AG04449 (cell line): ENCODE data around the gene UBE2B.

Experiments
- CTCF ChIA-PET: fragments of 350-600 bp; formaldehyde crosslinking; extraction: SDS; loops from one replicate; lab custom pipeline; 2021; ENCODE audit warnings: antibody characterized with exemption; lab: Yijun Ruan, JAX
- POLR2A ChIA-PET: fragments of 400-600, 350-600 bp; formaldehyde crosslinking; extraction: SDS; loops from one replicate; lab custom pipeline; 2020; ENCODE audit warnings: antibody characterized with exemption, inconsistent platforms; lab: Yijun Ruan, JAX
- DNase-seq: peaks from one replicate; pipeline ENCODE4 v3.0.0-alpha.2; 2010; ENCODE audit warnings: low read depth, low spot score
- H3K4me3 ChIP-seq: 2 replicates; pipeline ENCODE4 v1.5.1; 2011; ENCODE audit warnings: low read depth, mild to moderate bottlenecking, control low read depth, low read length
- TF ChIP-seq, protein P1 (sequence below): IDR thresholded peaks from one replicate; pipeline ENCODE4 v1.5.1; 2011; ENCODE audit warnings: mild to moderate bottlenecking, moderate library complexity, low read length, control low read depth, inconsistent platforms; ENCODE audit not compliant: insufficient read depth; ENCODE audit errors: missing control alignments

Gene UBE2B

DNA sequence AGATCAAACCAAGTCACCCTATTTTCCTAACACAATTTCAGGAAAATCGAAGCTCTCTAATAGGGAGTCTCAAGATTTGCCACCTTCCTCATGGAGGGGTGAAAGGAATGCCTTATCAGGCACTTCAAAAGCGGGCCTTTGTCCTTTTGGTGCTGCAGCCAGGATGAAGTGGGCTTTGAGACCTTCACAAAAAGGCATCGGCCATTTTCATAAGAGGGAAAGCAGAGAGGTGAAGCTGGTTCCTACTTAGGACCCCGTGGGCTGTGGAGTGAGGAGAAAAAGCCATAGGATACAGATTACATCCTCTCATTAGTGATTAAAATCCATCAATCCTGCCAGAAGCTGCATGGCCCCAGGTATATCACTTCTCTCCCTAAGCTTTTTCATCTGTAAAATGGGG lies 39.5 kb downstream of the UBE2B start:
- TF ChIP-seq, protein P1, sequence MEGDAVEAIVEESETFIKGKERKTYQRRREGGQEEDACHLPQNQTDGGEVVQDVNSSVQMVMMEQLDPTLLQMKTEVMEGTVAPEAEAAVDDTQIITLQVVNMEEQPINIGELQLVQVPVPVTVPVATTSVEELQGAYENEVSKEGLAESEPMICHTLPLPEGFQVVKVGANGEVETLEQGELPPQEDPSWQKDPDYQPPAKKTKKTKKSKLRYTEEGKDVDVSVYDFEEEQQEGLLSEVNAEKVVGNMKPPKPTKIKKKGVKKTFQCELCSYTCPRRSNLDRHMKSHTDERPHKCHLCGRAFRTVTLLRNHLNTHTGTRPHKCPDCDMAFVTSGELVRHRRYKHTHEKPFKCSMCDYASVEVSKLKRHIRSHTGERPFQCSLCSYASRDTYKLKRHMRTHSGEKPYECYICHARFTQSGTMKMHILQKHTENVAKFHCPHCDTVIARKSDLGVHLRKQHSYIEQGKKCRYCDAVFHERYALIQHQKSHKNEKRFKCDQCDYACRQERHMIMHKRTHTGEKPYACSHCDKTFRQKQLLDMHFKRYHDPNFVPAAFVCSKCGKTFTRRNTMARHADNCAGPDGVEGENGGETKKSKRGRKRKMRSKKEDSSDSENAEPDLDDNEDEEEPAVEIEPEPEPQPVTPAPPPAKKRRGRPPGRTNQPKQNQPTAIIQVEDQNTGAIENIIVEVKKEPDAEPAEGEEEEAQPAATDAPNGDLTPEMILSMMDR: no peak
- DNase-seq: no peak
- ChIA-PET CTCF (interaction anchor here (0.7 to 5.7 kb wide), 32 partner anchors 8 to 179 kb away, joined by 3 to 65 read pairs (median 5); partner anchors contain the start of gene JADE2), POLR2A (interaction anchor here (1.0 to 1.5 kb wide), 3 partner anchors 56 to 144 kb away, joined by 3 to 7 read pairs (median 4); no protein-coding TSS in a partner anchor)
- H3K4me3 ChIP-seq: peak overlapping the region; percentile 92

DNA sequence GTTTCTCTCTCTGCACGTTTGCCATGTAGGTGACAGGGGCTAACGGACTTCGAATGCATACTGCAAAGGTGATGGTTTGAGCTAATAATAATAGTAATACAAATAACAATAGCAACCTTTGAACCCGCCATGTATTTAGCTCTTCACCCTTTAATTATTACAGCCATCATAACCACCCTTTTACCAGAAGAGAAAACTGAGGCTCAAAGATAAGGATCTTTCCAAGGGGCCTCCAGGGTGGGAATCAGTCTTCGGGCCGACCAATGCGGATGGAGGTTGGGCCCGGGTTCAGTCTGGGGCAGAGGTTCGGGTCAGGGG lies 39.8 kb downstream of the UBE2B start:
- DNase-seq: no peak
- POLR2A ChIA-PET: interaction anchor here (1.0 to 1.5 kb wide), 5 partner anchors 28 to 143 kb away, joined by 3 to 7 read pairs (median 4); no protein-coding TSS in a partner anchor
- H3K4me3 ChIP-seq: peak overlapping the region; percentile 92
- CTCF ChIA-PET: interaction anchor here (0.7 to 5.7 kb wide), 34 partner anchors 8 to 178 kb away, joined by 3 to 65 read pairs (median 5); partner anchors contain the start of gene JADE2
- TF ChIP-seq, protein P1: no peak

DNA sequence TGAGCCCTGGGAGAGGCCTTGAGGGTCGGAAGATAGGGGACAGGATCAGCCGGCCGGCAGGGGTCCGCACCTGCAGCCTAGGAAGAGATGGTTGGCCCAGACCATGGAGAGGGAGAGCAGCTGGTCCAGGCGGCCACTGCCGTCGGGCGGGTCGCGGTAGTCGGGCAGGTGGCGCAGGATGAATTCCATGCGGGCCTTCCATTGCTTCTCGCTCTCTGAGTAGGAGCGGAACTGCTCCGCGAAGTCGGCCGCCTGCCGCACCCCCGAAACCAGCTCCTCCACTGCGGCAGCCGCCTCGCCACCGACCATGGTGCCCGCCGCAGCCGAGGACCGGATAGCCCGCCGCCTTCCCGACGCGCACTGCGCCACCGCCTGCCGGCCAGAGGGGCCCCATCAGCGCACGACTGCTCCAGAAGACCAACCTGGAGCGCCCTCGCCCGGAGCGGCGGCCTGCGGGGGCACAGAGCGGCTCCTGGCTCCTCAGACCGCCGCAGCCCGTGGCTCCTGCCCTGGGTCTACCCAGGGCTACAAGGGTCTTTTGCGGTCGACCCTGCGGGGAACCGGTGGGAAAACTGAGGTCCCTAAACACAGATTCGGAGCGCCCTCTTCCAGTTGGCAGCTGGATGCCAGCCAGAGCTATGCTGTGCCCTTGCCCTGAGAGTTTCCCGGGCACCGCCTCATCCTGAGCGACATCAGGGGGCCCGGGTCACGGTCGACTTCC lies 40.3 kb downstream of the UBE2B start, which contains the start of gene CDKN2AIPNL:
Gene CDKN2AIPNL (minus strand): TSS at position 336 of the 721 bp plus-strand sequence. CDS start 27 bp downstream, at position 309.
- peak; percentile 16 for DNase-seq
- POLR2A ChIA-PET: interaction anchor here (1.0 to 1.5 kb wide), 5 partner anchors 27 to 143 kb away, joined by 3 to 7 read pairs (median 4); no protein-coding TSS in a partner anchor
- TF ChIP-seq, protein P1: peak; percentile 93
- CTCF ChIA-PET: interaction anchor here (0.7 to 5.7 kb wide), 38 partner anchors 8 to 178 kb away, joined by 3 to 65 read pairs (median 4); partner anchors contain the start of genes JADE2 and UBE2B
- H3K4me3 ChIP-seq: peak within 1 kb of the TSS; percentile 92

DNA sequence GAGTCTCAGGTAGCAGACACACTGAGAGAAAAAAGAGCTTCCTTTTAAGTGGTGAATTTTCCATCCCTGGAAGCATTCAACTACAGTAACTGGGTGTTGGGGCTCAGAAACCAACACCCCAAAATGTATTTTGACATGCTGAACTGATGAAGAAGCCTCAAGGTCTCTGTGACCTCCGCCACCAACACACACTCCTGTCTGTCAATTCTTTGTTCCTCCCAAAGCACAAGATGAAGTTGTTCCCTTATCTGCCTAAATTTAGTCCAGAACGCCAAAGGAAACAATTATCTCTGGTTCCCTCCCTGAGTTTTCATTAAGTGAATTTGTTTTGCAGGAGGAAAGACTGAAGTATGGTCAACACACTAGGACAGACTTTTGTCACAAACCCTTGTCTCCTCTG lies 41.7 kb downstream of the UBE2B start:
- CTCF ChIA-PET: interaction anchor here (0.9 to 5.7 kb wide), 8 partner anchors 14 to 167 kb away, joined by 3 to 65 read pairs (median 16); partner anchors contain the start of gene JADE2
- H3K4me3 ChIP-seq: no peak overlapping the region
- POLR2A ChIA-PET: no interaction called here
- TF ChIP-seq, protein P1: no peak
- no peak for DNase-seq

DNA sequence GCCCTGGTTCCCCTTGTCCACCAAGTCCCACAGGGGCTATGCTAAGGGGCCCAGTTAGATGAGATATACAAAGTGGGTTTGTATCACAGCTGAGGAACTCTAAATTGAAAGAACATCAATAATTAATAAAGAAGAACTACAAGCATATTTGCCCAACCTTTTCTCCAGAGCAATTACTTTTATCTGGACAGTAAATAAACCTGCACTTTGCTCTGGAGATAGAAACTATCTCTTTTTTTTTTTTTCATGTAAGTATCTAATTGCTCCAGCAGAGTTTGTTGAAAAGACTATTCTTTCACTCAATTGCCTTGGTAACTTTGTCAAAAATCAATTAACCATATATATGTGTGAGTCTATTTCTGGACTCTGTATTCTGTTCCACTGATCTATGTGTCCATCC lies 46.3 kb downstream of the UBE2B start:
- DNase-seq: no peak
- H3K4me3 ChIP-seq: no peak overlapping the region
- POLR2A ChIA-PET: no interaction called here
- CTCF ChIA-PET: interaction anchor here (0.9 to 1.2 kb wide), 3 partner anchors 13 to 160 kb away, joined by 3 to 5 read pairs (median 3); no protein-coding TSS in a partner anchor
- TF ChIP-seq, protein P1: no peak

DNA sequence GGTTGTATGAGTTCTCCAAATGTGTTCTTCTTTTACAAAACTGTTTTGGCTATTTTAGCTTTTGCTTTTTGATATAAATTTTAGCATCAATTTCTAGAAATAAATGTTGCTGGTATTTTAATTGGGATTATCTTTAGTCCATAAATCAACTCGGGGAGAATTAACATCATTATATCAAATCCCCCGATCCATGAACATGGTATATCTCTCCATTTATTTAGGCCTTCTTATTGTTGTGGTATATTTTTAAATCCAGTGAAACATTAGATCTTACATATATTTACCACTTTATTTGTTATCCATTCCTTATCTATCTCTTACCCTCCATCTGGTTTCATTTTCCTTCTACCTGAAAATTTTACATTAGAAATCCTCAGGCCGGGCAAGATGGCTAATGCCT lies 47.6 kb downstream of the UBE2B start:
- no peak for DNase-seq

More for the DNA sequence above, 47.6 kb downstream of the UBE2B start:
- H3K4me3 ChIP-seq: no peak overlapping the region
- TF ChIP-seq, protein P1: no peak
- POLR2A ChIA-PET: no interaction called here
- CTCF ChIA-PET: interaction anchor here (1.2 kb wide), 2 partner anchors 11 to 12 kb away, joined by 3 to 4 read pairs; no protein-coding TSS in a partner anchor
